Muscle of leg (tissue), 11 donors: ENCODE measurements around the gene AFAP1. TPM values are rescaled to one million over a fixed set of nuclear protein-coding genes. Genes with fewer than 3 reads are reported as not detected.

Experiments used
- DNase-seq: peaks from one replicate; pipeline ENCODE4 v3.0.0; 2013
- H3K27ac ChIP-seq: one replicate; pipeline ENCODE4 v1.5.1; 2013; ENCODE audit warnings: mild to moderate bottlenecking, low read length, control low read depth
- H3K27me3 ChIP-seq: one replicate; pipeline ENCODE4 v1.6.1; 2013; ENCODE audit warnings: low read length; ENCODE audit not compliant: control insufficient read depth, insufficient read depth
- H3K36me3 ChIP-seq: one replicate; pipeline ENCODE4 v1.6.1; 2013; ENCODE audit warnings: low read length; ENCODE audit not compliant: control insufficient read depth, insufficient read depth
- H3K4me1 ChIP-seq: one replicate; pipeline ENCODE4 v1.6.1; 2013; ENCODE audit warnings: low read length; ENCODE audit not compliant: control insufficient read depth, insufficient read depth
- H3K4me3 ChIP-seq: one replicate; pipeline ENCODE4 v1.5.1; 2013; ENCODE audit warnings: low read length, control low read depth
- H3K9me3 ChIP-seq: replicated peaks from 2 replicates; pipeline ENCODE4 v1.6.1; 2013; ENCODE audit warnings: low read depth, low read length; ENCODE audit not compliant: control insufficient read depth
- WGBS: methylation state at CpG from one replicate; pipeline ENCODE4 v1.1.5; 2013; ENCODE audit warnings: missing lambda C conversion rate; ENCODE audit not compliant: insufficient coverage; 5-methylcytosine and 5-hydroxymethylcytosine counted together
- polyA plus RNA-seq, 8 donors: library from polyadenylated mRNA; unstranded; fragments of 120-200 nt; gene quantifications; one replicate each; pipeline versions ENCODE4 v1.2.1 to v1.2.3, GENCODE V29; 2013; ENCODE audit warnings: inconsistent platforms in 1 of 8, low replicate concordance in 1 of 8; ENCODE audit not compliant: insufficient read length in 8 of 8, insufficient read depth in 1 of 8
- total RNA-seq: library from RNA; stranded (reverse); fragments of 120-200 nt; gene quantifications from one replicate; pipeline ENCODE4 v1.2.4, GENCODE V29; 2013

AFAP1 gene
- total and polyA plus RNA-seq, 9 donors = 21.9 to 43.0 (median 34.3) TPM

GRCh38 chr4:7712021-7712671, 227.5 kb downstream of the AFAP1 start:
- DNase-seq = no peak
- Histone ChIP-seq H3K9me3 (no peaks in the 10 kb centered on the region), H3K36me3 (peaks cover 3% of the 10 kb centered on the region), H3K27ac (no peak overlapping the region), H3K27me3 (peaks cover 3% of the 10 kb centered on the region), H3K4me3 (no peak overlapping the region), H3K4me1 (peaks cover 23% of the 10 kb centered on the region)
- WGBS = 71% methylated on average over 13 of the region's 19 CpGs

- WGBS = 94% methylated on average over 6 of the region's 10 CpGs
- Histone ChIP-seq H3K27ac (no peak overlapping the region), H3K4me3 (no peak overlapping the region), H3K36me3 (peaks cover 3% of the 10 kb centered on the region), H3K4me1 (peaks cover 23% of the 10 kb centered on the region), H3K9me3 (no peaks in the 10 kb centered on the region), H3K27me3 (no peaks in the 10 kb centered on the region)
- DNase-seq = no peak
Observed at GRCh38 chr4:7711307-7711963, 228.2 kb downstream of the AFAP1 start.

- Histone ChIP-seq H3K27ac (no peak overlapping the region), H3K36me3 (peaks cover 3% of the 10 kb centered on the region), H3K4me3 (no peak overlapping the region), H3K9me3 (no peaks in the 10 kb centered on the region), H3K27me3 (no peaks in the 10 kb centered on the region), H3K4me1 (peaks cover 24% of the 10 kb centered on the region)
- DNase-seq = no peak
- WGBS = 79% methylated on average over 17 of the region's 21 CpGs
Observed at GRCh38 chr4:7710576-7711306, 228.9 kb downstream of the AFAP1 start.

GRCh38 chr4:7710126-7710525, 229.5 kb downstream of the AFAP1 start:
- H3K27ac ChIP-seq = no peak overlapping the region
- H3K4me1 ChIP-seq = peaks cover 30% of the 10 kb centered on the region
- no peaks in the 10 kb centered on the region for H3K27me3 ChIP-seq
- H3K9me3 ChIP-seq = no peaks in the 10 kb centered on the region
- peaks cover under 1% of the 10 kb centered on the region for H3K36me3 ChIP-seq
- WGBS = 83% methylated on average over 7 of the region's 11 CpGs
- no peak overlapping the region for H3K4me3 ChIP-seq
- DNase-seq = no peak

- no peak overlapping the region for H3K4me3 ChIP-seq
- no peak overlapping the region for H3K27ac ChIP-seq
- WGBS = 78% methylated on average over 2 of the region's 6 CpGs
- no peaks in the 10 kb centered on the region for H3K9me3 ChIP-seq
- no peaks in the 10 kb centered on the region for H3K36me3 ChIP-seq
- no peak for DNase-seq
- peaks cover 37% of the 10 kb centered on the region for H3K4me1 ChIP-seq
- no peaks in the 10 kb centered on the region for H3K27me3 ChIP-seq
Observed at GRCh38 chr4:7709431-7709830, 230.2 kb downstream of the AFAP1 start.

GRCh38 chr4:7708981-7709380, 230.7 kb downstream of the AFAP1 start:
- Histone ChIP-seq H3K4me3 (no peak overlapping the region), H3K36me3 (no peaks in the 10 kb centered on the region), H3K27me3 (no peaks in the 10 kb centered on the region), H3K4me1 (peaks cover 41% of the 10 kb centered on the region), H3K27ac (no peak overlapping the region), H3K9me3 (no peaks in the 10 kb centered on the region)
- WGBS = 44% methylated on average over 10 of the region's 15 CpGs
- DNase-seq = no peak

Other genes starting within 250 kb of the AFAP1 start
- gene ABLIM2, start 219.0 kb upstream of the AFAP1 start, total RNA-seq = 3.1 TPM
- gene ABLIM2, start 219.0 kb upstream of the AFAP1 start, polyA plus RNA-seq = 10 to 100 TPM in 1 of 8 donors, 1 to 10 TPM in 7; 4.4 to 10.5 (median 5.8) TPM